ENCODE measurements around the gene PLIN4.

Gene PLIN4

GRCh38 chr19:4524808-4525562 lies 6.7 kb upstream of the PLIN4 start:
- peak in 4 of 5 donors; percentile 40 to 62 (median 54) for DNase-seq

GRCh38 chr19:4523306-4524110 lies 5.2 kb upstream of the PLIN4 start:
- peak in 1 of 5 donors; percentile 9 for DNase-seq

DNA sequence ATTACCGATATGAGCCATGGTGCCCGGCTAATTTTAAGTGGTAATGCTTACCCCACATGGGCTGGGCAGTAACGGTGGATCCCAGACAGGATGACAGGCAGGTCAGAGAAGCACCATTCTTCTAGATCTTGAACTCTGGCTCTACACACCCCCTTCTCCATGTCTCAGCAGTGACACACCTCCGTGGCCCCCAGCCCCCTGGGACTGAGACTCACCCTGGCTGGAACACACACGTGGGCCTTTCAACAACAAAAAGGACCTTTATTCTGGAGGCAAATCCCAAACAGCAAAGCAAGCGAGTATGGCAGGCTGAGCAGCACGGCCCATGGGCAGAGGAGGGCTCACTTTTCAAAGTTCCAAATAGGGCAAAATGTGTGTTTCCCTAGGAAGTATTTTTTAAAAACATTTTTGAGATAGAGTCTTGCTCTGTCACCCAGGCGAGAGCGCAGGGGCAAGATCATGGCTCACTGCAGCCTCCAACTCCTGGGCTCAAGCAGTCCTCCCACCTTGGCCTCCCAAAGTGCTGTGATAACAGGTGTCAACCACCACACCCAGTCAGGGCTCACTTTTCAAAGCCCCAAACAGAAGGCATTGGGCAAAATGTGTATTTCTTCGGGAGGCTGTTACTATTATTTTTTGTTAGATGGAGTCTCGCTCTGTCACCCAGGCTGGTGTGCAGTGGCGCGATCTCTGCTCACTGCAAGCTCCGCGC lies 4.2 kb upstream of the PLIN4 start:
- DNase-seq = no peak

- no peak for DNase-seq
Measured at GRCh38 chr19:4521888-4522242, 3.6 kb upstream of the PLIN4 start.

GRCh38 chr19:4521170-4521887 lies 3.0 kb upstream of the PLIN4 start:
- DNase-seq = no peak

DNA sequence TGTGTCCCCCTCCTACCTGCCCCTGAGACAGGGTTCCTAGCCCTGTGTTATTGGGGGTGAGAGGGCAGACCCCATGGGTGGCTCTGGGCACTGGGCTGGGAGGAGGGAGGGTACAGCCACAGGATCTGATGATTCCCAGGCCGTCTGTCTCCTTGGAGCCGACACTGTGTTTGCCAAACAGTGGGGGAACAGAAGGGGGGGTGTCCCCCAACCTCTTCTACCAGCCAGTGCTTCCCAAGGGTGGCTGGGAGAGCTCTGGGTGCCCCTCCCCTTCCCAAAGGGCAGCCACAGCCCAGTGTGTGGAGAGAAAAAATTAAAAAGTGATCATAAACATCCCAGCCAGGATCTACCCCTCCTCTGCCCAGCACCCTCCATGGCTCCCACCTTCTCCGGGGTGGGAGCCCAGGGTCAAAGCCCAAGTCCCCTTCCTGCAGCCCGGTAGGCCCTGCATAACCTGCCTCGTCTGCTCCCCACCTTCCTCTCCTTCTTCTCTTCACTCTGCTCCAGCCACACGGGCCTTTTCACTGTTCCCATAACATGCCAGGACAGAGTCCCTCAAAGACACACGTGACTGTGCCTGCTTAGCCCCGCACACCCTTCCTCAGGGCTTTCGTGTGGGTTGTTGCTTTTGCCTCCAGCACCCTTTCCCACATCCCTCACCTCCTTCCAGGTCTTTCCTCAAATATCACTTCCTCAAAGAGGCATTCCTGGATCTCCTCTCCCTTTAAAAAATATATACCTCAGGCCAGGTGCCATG lies 1.4 kb upstream of the PLIN4 start:
- DNase-seq = no peak

DNA sequence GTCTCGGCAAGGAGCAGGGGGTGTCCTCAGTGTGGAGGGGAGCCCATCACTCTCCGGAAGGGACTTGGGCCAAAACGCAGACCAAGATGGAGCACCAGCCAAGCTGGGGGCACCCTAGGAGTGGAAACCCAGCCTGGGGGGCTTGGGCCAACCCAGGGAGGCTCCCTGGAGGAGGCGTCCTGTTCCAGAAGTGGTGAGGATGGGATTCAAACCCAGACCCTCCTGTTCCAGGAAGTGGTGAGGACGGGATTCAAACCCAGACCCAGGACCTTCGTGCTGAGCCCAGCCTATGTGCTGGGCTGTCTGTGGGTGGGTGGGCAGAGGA lies 848 bp upstream of the PLIN4 start:
- DNase-seq = no peak

DNA sequence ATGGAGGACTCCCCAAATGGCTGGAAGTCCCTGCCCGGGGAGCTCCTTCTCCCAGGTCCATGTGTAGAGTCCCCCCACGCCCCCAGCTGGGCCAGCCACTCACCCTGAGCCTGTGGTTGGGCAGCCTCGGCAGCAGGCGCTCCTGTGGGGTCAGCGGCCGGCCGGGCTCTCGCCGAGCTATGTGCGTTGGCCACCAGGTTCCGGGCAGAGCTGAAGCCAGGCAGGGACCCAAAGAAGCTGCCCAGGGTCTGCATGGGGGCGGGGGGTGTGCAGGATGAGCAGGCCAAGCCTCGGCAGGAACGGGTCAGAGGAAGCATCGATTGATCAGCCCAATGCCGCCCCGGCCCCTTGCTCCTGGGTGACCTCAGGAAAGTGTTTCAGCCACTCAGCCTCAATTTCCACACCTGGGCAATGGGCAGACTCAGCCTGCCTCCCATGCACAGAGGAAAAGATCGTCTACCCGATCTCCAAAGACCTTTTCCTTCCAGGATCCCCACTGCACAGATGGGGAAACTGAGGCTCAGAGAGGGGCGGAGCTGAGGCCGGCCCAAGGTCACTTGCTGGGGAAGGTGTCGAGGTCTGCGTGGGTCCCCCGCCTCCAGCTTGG lies 732 bp downstream of the PLIN4 start:
- no peak for DNase-seq

GRCh38 chr19:4516939-4517300 lies 1.4 kb downstream of the PLIN4 start:
- DNase-seq = no peak

- no peak for DNase-seq
Measured at GRCh38 chr19:4516199-4516938, 1.9 kb downstream of the PLIN4 start.

DNA sequence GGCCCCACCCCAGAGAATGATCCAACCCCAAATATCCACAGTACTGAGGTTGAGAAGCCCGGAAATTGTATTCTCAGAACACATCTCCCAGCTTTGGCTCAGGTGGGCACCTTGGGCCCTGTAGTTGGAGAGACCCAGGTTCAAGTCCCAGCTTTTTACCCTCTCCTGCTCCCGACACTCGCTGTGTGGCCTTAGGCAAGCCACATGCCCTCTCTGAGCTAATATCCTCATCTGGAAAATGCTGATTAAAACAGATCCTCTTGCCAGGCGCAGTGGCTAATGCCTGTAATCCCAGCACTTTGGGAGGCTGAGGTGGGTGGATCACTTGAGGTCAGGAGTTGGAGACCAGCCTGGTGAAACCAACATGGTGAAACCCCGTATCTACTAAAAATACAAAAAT lies 2.6 kb downstream of the PLIN4 start:
- DNase-seq = no peak

- no peak for DNase-seq
Measured at GRCh38 chr19:4513248-4513647, 5.0 kb downstream of the PLIN4 start.

GRCh38 chr19:4512070-4512469 lies 6.2 kb downstream of the PLIN4 start:
- DNase-seq = no peak

- DNase-seq = no peak
Measured at GRCh38 chr19:4511300-4512054, 6.8 kb downstream of the PLIN4 start.

GRCh38 chr19:4510435-4511255 lies 7.6 kb downstream of the PLIN4 start:
- no peak for DNase-seq

DNA sequence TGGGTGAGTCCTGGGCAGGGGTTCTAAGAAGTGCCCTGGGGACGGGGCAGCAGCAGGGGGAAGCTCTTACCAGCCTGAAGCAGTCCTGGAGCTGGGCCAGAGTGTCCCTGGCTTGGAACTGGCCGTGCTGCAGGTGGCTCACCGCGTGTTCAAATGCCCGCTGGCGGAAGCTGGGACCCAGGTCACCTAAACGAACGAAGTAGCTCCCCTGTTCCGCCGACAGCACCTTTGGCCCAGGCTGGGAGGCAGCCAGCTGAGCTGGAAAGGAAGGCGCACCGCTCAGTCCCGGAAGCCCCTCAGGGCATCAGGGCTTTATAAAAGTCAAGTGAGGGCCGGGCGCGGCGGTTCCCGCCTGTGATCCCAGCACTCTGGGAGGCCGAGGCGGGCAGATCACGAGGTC lies 9.6 kb downstream of the PLIN4 start:
- no peak for DNase-seq

GRCh38 chr19:4507804-4508203 lies 10.5 kb downstream of the PLIN4 start:
- DNase-seq = no peak

GRCh38 chr19:4507150-4507452 lies 11.2 kb downstream of the PLIN4 start:
- no peak for DNase-seq

GRCh38 chr19:4506449-4507149 lies 11.7 kb downstream of the PLIN4 start:
- DNase-seq = no peak
